HepG2 (cell line): ENCODE results near the gene HELLS.

Source experiments
- GTF2F1 ChIP-seq: fragments of 150-350 bp; IDR thresholded peaks from 2 replicates; pipeline ENCODE4 v1.6.1; 2014; ENCODE audit warnings: low read length
- TBX2 ChIP-seq: sonication (generic); formaldehyde crosslinking; IDR thresholded peaks from 2 replicates; pipeline ENCODE4 v1.5.0; 2020; ENCODE audit warnings: missing genetic modification reagents, mild to moderate bottlenecking, borderline replicate concordance

DNA sequence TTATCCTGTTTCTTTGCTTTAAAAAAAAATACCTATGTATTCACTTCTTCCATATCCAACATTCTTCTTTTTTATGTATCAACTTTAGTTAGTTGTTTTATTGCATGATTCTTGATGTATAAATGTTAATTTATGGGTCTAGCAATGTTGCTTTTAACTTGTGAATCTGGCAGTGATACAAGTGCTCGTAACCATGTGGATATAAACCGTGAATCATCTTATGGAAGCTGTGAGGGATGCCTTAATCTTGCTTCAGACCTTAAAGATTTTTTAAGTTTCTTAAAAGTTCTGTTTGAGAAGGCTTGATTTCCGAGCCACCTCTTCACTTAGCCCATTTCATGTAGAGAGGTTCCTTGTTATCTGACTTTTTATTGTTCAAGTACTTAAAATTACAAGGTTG is 25.9 kb downstream of the HELLS start:
- TF ChIP-seq GTF2F1, result no peak
- TF ChIP-seq TBX2, result no peak
